PFSK-1 (cell line): ENCODE measurements around the gene NPPC.

Source experiments
- FOXP2 ChIP-seq: optimal IDR thresholded peaks from 2 replicates; pipeline ENCODE3; 2011; ENCODE audit warnings: borderline replicate concordance, control low read depth, inconsistent platforms; ENCODE audit not compliant: insufficient read depth; ENCODE audit errors: extremely low read length, extremely low read depth
- POLR2AphosphoS5 ChIP-seq: IDR thresholded peaks from 2 replicates; pipeline ENCODE4 v1.6.1; 2012; ENCODE audit warnings: low read depth, mild to moderate bottlenecking, control low read depth, low read length, moderate library complexity
- SIN3A ChIP-seq: IDR thresholded peaks from 2 replicates; pipeline ENCODE4 v1.6.1; 2012; ENCODE audit warnings: mild to moderate bottlenecking, low read length, moderate library complexity, borderline replicate concordance; ENCODE audit not compliant: insufficient read depth
- TAF1 ChIP-seq: IDR thresholded peaks from 2 replicates; pipeline ENCODE4 v1.6.1; 2012; ENCODE audit warnings: low read length, control low read depth, borderline replicate concordance; ENCODE audit not compliant: insufficient read depth
- TF ChIP-seq, protein P1 (sequence below), 2 experiments: IDR thresholded peaks; 2 replicates each; pipeline versions ENCODE4 v1.6.1 to v1.8.0; 2011 to 2012; ENCODE audit warnings: low read depth in 2 of 2, low read length in 2 of 2, control low read depth in 1 of 2, inconsistent platforms in 1 of 2, mild to moderate bottlenecking in 1 of 2, moderate library complexity in 1 of 2; ENCODE audit not compliant: insufficient read depth in 1 of 2

The NPPC gene

GRCh38 chr2:231932985-231933915 lies 7.1 kb upstream of the NPPC start:
- TF ChIP-seq SIN3A, result no peak
- TF ChIP-seq POLR2AphosphoS5, result no peak
- TF ChIP-seq FOXP2, result no peak

GRCh38 chr2:231932711-231932970 lies 6.4 kb upstream of the NPPC start:
- TF ChIP-seq, protein P1, sequence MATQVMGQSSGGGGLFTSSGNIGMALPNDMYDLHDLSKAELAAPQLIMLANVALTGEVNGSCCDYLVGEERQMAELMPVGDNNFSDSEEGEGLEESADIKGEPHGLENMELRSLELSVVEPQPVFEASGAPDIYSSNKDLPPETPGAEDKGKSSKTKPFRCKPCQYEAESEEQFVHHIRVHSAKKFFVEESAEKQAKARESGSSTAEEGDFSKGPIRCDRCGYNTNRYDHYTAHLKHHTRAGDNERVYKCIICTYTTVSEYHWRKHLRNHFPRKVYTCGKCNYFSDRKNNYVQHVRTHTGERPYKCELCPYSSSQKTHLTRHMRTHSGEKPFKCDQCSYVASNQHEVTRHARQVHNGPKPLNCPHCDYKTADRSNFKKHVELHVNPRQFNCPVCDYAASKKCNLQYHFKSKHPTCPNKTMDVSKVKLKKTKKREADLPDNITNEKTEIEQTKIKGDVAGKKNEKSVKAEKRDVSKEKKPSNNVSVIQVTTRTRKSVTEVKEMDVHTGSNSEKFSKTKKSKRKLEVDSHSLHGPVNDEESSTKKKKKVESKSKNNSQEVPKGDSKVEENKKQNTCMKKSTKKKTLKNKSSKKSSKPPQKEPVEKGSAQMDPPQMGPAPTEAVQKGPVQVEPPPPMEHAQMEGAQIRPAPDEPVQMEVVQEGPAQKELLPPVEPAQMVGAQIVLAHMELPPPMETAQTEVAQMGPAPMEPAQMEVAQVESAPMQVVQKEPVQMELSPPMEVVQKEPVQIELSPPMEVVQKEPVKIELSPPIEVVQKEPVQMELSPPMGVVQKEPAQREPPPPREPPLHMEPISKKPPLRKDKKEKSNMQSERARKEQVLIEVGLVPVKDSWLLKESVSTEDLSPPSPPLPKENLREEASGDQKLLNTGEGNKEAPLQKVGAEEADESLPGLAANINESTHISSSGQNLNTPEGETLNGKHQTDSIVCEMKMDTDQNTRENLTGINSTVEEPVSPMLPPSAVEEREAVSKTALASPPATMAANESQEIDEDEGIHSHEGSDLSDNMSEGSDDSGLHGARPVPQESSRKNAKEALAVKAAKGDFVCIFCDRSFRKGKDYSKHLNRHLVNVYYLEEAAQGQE (IDR thresholded peaks at IDR 0.05; ENCODE audit: insufficient read depth in 1 of 2, low read depth in 2 of 2, low read length in 2 of 2), result no peak
- TF ChIP-seq SIN3A (no peak), POLR2AphosphoS5 (no peak), TAF1 (no peak), FOXP2 (no peak)

- TF ChIP-seq TAF1, result no peak
- TF ChIP-seq, protein P1 (IDR thresholded peaks at IDR 0.05; ENCODE audit: insufficient read depth in 1 of 2, low read depth in 2 of 2, low read length in 2 of 2), result no peak
- TF ChIP-seq FOXP2, result no peak
- no peak for TF ChIP-seq SIN3A
- no peak for TF ChIP-seq POLR2AphosphoS5
Measured at GRCh38 chr2:231931481-231931915, 5.3 kb upstream of the NPPC start.

DNA sequence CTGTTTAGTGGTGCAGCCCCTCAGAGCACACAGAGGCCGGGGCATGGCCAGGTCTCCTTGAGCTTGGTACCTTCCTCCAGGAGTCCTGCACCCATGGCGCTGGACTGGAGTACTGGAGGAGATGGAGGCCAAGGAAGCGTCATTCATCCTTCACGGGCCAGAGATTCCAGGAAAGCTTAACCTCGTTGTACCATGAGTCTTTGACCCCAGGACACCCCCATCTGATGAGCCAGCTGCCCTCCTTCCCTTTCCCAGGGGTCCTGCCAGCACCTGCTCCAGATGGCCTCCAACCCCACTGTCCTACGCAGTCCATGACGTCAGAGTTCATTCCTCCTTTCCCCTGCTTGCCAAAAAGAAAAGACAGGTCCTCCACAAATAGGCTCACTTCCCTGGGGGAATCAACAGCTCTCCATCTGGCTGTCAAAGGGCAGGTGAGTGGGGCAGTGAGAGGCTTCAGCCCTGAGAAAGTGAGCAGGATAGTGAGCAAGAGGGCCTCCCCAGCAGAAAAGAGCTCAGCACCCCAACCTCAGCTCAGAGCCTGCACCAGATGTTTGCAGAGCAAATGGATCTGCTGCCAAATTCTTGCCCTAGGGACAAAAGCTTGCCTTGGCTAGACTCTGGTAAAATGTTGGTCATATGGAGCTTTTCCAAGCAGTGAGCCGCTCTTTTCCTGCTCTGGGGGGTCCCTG lies 4.5 kb upstream of the NPPC start:
- TF ChIP-seq SIN3A (no peak), FOXP2 (no peak)
- TF ChIP-seq, protein P1 (IDR thresholded peaks at IDR 0.05; ENCODE audit: insufficient read depth in 1 of 2, low read depth in 2 of 2, low read length in 2 of 2), result no peak

- no peak for TF ChIP-seq FOXP2
- no peak for TF ChIP-seq POLR2AphosphoS5
- TF ChIP-seq TAF1, result no peak
- TF ChIP-seq SIN3A, result no peak
- TF ChIP-seq, protein P1 (IDR thresholded peaks at IDR 0.05; ENCODE audit: insufficient read depth in 1 of 2, low read depth in 2 of 2, low read length in 2 of 2), result no peak
Measured at GRCh38 chr2:231929961-231930592, 3.9 kb upstream of the NPPC start.
